ENCODE measurements around the gene LCMT2.

Gene LCMT2, protein sequence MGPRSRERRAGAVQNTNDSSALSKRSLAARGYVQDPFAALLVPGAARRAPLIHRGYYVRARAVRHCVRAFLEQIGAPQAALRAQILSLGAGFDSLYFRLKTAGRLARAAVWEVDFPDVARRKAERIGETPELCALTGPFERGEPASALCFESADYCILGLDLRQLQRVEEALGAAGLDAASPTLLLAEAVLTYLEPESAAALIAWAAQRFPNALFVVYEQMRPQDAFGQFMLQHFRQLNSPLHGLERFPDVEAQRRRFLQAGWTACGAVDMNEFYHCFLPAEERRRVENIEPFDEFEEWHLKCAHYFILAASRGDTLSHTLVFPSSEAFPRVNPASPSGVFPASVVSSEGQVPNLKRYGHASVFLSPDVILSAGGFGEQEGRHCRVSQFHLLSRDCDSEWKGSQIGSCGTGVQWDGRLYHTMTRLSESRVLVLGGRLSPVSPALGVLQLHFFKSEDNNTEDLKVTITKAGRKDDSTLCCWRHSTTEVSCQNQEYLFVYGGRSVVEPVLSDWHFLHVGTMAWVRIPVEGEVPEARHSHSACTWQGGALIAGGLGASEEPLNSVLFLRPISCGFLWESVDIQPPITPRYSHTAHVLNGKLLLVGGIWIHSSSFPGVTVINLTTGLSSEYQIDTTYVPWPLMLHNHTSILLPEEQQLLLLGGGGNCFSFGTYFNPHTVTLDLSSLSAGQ

DNA sequence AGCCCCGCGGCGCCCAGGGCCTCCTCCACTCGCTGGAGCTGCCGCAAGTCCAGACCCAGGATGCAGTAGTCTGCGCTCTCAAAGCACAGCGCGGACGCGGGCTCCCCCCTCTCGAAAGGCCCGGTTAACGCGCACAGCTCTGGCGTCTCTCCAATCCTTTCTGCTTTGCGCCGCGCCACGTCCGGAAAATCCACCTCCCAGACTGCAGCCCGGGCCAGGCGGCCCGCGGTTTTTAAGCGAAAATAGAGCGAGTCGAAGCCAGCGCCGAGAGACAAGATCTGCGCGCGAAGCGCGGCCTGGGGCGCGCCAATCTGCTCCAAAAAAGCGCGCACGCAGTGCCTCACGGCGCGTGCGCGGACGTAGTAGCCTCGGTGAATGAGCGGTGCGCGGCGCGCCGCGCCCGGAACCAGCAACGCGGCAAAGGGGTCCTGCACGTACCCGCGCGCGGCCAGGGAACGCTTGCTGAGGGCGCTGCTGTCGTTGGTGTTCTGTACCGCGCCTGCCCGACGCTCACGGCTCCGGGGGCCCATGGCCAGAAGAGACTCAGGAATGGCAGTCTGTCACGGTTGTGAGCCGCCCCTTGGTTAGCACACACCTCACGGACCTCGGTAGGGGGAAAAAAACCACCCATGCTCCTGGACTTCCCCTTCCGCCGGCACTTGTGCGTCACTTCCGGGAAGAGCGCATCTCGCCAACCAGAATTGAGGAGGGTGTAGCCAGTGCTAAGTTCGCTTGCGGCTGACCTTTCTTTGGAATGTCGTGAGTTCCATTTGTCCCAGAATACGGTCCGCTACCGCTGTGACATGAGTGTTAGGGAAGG lies at the start of gene LCMT2:
Gene LCMT2 (minus strand): TSS at position 614 of the 820 bp plus-strand sequence. CDS start 84 bp downstream, at position 530.
- DNase-seq (ENCODE audit: low spot score), result peak; percentile 93

DNA sequence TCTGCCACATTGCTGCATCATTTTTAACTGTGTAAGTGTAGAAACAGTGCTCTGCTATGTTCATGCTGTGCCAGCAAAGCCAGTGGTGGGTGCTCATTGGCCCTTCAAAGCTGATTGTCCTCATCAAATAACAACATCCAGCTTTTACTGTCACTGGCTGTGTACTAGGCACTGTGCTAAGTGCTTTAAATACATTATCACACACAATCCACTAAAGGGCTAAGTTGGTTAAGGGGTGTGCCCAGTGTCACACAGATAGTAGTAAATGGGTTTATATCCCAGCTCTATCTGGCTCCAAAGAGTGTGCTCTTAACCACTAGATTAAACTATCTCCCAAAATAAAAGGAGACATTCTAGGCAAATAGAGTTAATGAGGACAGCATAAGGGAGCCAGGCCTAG lies 48.2 kb upstream of the LCMT2 start:
- no peak for DNase-seq (ENCODE audit: low spot score)

DNA sequence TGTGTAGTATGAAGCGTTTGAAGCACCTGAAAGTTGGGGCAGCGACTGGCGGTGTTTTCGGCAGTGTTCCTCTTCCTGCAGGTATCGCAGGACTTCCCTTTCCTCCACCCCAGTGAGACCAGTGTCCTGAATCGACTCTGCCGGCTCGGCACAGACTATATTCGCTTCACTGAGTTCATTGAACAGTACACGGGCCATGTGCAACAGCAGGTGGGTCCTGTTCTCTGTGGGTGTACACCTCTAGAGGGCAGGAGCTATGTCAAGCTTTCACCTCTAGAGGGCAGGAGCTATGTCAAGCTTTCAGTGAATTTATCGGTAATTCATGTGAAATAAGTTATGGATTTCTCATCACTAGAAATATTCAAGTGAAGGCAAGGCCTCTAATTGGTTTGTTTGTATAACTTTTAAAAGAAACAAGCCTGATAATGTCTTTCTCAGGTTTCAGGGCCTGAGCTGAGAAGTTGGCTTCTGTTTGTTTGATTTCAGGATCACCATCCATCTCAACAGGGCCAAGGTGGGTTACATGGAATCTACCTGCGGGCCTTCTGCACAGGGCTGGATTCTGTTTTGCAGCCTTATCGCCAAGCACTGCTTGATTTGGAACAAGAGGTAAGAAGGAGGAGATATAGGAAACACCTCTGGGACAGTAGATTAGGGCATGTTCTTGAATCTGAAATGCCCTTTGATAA lies 45.8 kb upstream of the LCMT2 start:
- no peak for DNase-seq (ENCODE audit: low spot score)

DNA sequence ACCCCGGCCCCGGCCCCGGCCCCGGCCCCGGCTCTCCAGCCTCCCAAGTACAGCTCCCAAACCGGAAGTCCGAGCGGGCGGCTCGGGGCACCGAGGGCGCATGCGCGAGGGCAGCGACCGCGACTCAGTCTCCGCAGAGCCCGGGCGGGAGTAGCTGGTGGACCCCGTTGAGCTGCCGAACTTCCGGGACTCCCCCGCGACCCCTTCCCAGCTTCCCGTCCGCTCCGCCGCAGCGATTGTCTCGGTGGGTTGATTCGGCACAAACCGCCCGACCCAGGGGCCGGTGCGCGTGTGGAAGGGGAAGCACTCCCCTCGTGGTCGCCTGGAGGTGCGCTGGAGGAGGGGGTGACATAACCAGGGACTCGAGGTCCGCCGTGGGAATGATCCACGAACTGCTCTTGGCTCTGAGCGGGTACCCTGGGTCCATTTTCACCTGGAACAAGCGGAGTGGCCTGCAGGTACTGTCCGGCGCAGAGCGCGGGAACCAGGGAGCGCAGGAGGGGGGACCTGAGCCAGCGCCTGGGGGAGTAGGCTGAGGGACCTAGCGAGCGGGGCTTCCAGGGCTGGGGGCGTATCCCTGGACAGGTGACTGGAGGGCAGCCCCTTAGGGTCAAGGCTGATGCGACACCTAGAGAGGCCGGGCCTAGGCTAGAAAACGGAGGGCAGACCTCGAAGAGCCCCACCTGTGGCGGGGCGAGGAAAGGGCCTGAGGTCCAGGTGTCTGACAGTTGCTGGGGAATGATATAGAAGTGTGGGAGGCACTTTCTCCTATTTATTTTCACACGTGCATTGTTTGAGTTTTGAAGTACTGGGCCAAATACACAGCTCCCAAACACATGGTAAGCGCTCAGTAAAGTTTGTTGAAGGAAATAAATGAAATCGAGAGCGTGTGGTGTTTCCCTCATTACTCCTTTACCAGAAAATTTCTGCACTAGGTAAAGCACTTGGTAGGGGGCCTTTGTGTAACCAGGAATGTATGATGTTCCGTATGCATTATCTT lies 40.9 kb upstream of the LCMT2 start, which contains the start of the genes TUBGCP4 and ZSCAN29:
Gene TUBGCP4 (plus strand): TSS at position 127 of the 1,000 bp plus-strand sequence. CDS start 254 bp downstream, at position 381.
Gene ZSCAN29 (minus strand): TSS at position 69 of the 1,000 bp plus-strand sequence. CDS start 1,130 bp downstream, outside the sequence.
- peak; percentile 97 for DNase-seq (ENCODE audit: low spot score)

DNA sequence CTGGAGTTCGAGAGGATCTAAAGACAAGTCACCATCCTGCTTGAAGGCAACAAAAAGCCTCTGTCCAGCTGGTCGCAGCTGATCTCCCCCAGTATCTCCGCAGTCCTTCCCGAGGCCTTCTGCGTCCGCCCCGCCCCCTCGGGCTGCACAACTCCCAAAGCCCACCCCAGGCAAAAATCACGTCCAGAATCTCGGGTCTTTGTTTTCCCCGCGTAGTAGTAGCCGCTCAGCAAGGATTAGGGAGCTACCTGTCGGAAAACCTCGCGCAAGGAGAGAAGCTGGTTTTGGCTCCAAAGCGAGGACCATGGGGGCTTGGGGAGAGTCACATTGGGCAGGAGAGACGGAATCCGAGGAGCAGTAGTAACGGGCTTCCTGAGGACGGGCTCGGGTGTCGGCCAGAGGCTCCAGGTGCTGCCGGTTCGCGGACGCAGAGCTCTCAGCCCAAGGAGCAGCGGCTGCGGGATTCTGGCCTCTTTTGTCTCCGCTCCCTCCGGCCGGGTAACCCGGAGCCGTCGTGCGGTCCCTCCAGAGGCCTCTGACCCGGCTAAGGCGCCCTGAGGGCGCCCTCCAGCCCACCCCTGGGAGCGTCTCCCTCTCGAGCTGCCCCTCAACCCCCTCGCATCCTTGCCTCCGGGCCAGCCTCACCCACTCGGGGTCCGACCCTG lies 40.1 kb upstream of the LCMT2 start:
- peak; percentile 63 for DNase-seq (ENCODE audit: low spot score)

DNA sequence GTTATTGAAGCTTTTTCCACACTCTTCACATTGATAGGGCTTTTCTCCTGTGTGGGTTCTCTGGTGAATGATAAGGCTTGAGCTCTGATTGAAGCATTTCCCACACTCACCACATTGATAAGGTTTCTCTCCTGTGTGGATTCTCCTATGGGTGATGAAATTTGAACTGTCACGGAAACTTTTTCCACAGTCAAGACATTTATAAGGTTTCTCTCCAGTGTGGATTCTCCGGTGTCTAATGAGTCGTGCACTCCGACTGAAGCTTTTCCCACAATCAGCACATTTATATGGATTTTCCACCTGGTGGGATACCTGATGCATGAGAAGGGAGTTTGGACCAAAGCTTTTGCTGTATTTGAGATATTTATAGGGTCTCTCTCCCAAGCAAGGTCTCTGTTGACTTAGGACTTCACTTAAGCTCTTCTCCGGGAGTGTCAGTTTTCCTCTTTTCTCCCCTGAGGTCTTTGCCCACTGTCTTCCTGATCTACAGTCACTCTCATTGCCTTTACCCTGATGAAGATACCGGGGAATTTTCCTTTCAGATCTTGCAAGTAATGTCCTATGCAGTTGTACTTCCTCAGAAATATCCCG lies 31.0 kb upstream of the LCMT2 start:
- DNase-seq (ENCODE audit: low spot score), result no peak

DNA sequence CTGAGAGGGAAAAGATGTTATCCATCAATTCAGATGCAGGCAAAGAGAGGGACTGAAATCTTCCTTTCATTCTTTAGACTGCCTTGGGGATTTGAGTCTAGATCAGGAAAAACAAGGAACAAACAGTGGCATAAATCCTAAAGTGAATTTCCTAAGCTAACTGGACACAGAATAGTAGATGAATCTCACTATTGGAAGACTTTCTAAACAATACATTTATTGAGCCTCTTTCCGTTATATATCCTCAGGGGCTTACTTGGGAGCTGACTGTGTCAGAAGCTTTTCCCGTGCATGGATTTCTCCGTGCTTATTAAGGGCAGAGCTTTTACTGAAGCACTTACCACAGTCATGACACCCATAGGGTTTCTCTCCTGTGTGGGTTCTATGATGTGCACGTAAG lies 30.4 kb upstream of the LCMT2 start:
- no peak for DNase-seq (ENCODE audit: low spot score)

DNA sequence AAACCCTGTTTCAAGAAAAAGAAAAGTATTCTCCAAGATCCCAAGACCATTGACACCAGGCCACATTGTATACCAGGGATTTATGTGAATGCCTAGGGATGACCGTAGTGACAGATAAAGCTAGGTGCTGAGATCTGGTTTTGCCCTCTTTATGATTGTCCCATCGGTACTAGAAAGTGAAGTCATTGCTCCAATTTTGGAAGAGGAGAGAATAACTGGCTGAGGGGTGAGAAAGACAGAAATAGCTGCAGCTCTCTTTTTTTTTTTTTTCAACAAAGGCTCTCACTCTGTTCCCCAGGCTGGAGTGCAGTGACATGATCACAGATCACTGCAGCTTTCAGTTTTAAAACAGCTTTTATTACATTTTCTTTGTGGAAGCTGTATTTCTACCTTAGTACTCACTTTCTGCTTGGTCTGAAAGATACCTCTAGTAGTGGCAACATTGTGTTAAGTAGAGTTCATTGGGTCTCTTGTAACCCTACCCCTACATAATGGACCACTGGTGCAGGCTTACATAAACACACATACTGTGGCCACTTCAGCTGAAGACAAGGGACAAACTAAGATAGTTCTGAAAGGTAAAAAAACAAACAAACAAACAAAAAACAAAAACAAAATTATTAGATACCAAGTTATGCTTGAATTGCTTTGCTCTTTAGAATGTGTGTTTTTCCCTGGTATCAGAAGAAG lies 22.5 kb upstream of the LCMT2 start:
- DNase-seq (ENCODE audit: low spot score), result no peak

DNA sequence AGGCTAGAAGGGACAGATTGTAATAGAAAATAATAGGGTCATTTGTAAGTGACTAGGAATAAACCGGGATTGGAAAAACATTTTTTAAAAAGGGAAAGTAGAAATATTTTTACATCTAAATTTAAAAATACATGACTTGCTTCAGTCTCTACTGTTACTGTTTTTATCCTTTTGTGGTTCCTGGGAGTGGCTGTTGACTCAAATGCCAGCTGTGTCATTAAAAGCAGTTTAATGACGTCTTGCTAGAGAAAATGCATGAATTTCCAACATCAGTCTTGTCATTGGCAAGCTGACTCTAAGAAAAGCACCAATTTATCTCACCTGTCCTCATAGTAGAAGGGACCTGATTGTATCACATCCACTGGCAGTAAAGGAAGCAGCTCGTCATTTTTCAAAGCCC lies 16.7 kb upstream of the LCMT2 start:
- no peak for DNase-seq (ENCODE audit: low spot score)

DNA sequence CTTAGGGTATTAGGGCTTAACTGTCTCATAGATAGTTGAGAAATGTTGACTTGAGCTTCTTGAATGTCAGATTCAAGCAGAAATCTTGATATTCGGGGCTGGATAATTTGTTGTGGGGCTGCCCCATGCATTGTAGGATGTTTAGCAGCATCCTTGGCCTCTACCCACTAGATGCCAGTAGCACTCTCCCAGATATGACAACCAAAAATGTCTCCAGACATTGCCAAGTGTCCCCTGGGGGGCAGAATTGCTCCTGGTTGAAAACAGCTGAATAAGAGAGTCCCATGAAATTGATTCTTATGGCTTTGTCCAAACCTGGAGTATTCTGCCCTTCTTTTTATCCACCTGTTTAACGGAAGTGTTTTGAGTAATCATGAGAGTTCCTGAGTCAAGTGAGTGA lies 15.9 kb upstream of the LCMT2 start:
- DNase-seq (ENCODE audit: low spot score), result no peak

DNA sequence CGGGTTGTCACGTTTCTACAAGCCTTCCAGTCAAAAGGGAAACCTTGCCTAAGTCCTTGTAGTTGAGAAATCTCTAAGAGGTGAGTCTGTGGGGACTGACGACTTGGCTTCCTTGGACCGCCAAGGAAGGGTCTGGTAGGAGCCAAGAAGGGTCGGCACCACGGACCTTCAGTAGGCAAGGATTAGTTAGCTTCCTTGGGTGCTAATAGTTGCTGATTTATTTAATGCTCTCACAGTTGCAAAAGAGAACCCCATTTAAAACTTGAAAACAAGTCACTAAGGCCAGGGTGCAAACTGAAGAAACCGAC lies 361 bp upstream of the LCMT2 start:
- DNase-seq (ENCODE audit: low spot score), result no peak

DNA sequence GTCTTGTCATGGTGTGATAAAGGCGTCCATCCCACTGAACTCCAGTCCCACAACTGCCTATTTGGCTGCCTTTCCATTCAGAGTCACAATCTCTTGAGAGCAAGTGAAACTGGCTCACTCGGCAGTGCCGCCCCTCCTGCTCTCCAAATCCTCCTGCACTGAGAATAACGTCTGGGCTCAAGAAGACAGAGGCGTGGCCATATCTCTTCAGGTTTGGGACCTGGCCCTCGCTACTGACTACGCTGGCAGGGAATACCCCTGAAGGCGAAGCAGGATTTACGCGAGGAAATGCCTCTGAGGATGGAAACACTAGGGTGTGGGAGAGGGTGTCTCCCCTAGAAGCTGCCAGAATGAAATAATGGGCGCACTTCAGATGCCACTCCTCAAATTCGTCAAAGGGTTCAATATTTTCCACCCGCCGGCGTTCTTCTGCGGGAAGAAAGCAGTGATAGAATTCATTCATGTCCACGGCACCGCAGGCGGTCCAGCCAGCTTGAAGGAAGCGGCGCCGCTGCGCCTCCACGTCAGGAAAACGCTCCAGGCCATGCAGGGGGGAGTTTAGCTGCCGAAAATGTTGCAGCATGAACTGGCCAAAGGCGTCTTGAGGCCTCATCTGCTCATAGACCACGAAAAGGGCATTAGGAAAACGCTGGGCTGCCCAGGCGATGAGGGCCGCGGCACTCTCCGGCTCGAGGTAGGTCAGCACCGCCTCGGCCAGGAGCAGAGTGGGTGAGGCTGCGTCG lies 985 bp downstream of the LCMT2 start:
- no peak for DNase-seq (ENCODE audit: low spot score)

DNA sequence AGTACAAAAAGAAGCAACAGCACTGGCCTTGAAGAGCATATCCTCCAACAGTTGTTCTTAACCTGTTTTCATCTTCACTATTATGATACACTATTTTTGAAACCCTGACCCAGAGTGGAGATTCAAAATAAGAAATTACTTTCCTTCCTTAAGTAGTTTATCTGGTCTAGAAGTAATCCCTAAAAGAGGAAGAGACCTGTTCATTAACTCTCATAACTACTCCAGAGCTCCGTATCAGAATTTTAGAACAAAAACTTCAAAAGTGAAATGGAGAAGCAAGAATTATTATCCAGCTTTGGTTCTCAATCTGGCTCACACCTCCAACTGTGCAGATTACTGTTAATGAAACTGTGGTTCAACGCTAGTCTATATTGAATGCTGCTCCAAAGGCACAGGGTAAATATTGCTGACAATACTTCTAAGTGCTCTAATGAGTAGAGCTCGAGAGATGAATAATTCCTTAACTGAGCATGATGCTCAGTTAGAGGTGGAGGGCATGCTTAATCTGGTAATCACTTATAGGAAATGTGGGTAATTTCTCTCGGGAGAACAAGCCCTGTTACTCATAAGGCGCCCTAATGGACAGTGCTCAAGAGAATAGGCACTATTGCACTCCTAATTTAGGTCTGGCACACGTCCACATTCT lies 5.2 kb downstream of the LCMT2 start:
- no peak for DNase-seq (ENCODE audit: low spot score)

DNA sequence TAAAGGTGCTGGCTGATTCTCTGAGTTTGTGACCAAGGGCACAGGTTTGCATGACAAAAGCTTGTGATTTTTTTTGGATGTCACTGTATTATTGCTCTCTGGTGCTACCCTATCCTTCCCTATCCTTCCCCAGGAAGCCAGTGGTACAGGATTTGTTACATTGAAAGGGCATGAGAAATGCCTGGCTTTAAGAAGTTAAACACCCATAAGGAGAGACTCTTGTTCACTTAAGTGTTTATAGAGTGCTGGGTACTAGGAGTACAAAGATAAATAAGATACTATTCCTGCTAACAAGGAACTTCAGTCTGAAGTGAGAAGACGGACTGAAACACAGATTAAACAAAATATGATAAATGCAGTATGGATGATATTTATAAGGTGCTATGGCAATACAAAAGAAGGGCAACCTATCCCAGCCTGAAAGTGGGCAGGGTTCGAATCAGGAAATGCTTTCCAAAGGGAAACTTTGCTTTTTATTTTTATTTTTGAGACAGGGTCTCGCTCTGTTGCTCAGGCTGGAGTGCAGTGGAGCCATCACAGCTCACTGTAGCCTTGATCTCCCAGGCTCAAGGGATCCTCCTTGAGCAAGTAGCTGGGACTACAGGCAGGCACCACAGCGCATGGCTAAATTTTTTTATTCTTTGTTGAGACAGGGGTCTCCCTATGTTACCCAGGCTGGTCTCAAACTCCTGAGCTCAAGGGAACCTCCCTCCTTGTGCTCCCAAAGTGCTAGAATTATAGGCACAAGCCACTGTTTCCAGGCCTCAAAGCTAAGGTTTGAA lies 11.2 kb downstream of the LCMT2 start:
- no peak for DNase-seq (ENCODE audit: low spot score)

DNA sequence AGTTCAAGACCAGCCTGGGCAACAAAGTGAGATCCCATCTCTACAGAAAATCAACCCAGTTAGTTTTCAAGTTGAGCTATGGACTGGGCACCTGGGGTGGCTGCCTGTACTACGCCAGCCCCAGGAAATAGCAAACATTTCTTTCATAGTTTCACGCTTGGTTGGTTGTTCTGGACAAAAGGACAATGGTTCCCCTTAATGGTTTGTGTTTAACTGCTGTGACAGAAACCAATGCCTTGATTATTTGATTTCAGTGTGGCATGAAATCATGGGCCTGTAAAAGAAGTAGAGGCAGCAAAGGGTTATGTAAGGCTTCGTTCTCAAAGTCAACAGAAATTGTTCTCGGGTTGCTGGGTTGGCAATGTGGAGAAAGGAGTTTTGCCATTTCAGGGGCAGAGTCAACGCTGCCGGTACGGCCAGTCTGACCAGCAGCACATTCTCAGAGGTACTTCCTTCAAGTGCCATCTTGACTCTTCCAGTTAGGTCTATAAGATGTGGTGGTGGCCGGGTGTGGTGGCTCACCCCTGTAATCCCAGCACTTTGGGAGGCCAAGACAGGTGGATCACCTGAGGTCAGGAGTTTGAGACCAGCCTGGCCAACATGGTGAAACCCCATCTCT lies 12.7 kb downstream of the LCMT2 start:
- DNase-seq (ENCODE audit: low spot score), result no peak

DNA sequence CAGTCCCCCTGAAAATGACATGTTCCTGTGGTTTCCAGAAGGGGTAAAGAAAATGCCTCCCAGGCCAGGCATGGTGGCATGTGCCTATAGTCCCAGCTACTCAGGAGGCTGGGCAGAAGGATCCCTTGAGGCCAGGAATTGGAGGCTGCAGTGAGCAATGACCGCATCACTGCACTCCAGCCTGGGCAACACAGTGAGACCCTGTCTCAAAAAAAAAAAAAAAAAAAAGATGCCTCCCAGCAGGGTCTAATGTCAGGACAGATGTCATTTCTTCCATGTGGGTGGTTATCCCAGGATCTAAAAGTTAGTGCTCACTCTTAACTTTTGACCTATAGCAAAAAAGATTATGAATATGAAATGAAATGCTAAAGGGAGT lies 13.4 kb downstream of the LCMT2 start:
- DNase-seq (ENCODE audit: low spot score), result no peak

Data from ecto neural progenitor cell (in vitro differentiated cells).